DOHH2 (cell line): ENCODE results near the gene APOH.

Source experiments
- H3F3A ChIP-seq: fragments of 200-600 bp; sonication (generic), shearing (Covaris generic); 2 replicates; pipeline ENCODE4 v1.6.0; 2016; ENCODE audit warnings: antibody characterized with exemption, mild to moderate bottlenecking; ENCODE audit not compliant: control insufficient read depth, insufficient read depth
- H3K27ac ChIP-seq: fragments of 200-600 bp; sonication (generic); 2 replicates; pipeline ENCODE4 v1.5.1; 2014; ENCODE audit warnings: low read depth, mild to moderate bottlenecking, low read length, moderate library complexity
- H3K27me3 ChIP-seq: fragments of 200-600 bp; sonication (generic); 2 replicates; pipeline ENCODE4 v1.6.1; 2014; ENCODE audit warnings: mild to moderate bottlenecking, low read length, mixed read lengths; ENCODE audit not compliant: control insufficient read depth
- H3K36me3 ChIP-seq: fragments of 200-600 bp; sonication (generic); 2 replicates; pipeline ENCODE4 v1.6.1; 2014; ENCODE audit warnings: mild to moderate bottlenecking, low read length, moderate library complexity, mixed read lengths; ENCODE audit not compliant: control insufficient read depth
- H3K4me1 ChIP-seq: fragments of 200-600 bp; sonication (generic); 2 replicates; pipeline ENCODE4 v1.6.1; 2014; ENCODE audit warnings: mild to moderate bottlenecking, low read length, mixed read lengths; ENCODE audit not compliant: control insufficient read depth
- H3K4me2 ChIP-seq: fragments of 200-600 bp; sonication (generic); 2 replicates; pipeline ENCODE4 v1.6.0; 2014; ENCODE audit warnings: mild to moderate bottlenecking, low read length, moderate library complexity
- H3K4me3 ChIP-seq: fragments of 200-600 bp; sonication (generic); 2 replicates; pipeline ENCODE4 v1.5.1; 2014; ENCODE audit warnings: mild to moderate bottlenecking, low read length, mixed read lengths
- H3K79me2 ChIP-seq: fragments of 200-600 bp; sonication (generic); 2 replicates; pipeline ENCODE4 v1.6.1; 2014; ENCODE audit warnings: mild to moderate bottlenecking, low read length, mixed read lengths; ENCODE audit not compliant: control insufficient read depth
- H3K9me2 ChIP-seq: fragments of 200-600 bp; sonication (generic); replicated peaks from 2 replicates; pipeline ENCODE4 v1.6.1; 2014; ENCODE audit warnings: mild to moderate bottlenecking, low read length, mixed read lengths; ENCODE audit not compliant: control insufficient read depth
- H3K9me3 ChIP-seq: fragments of 200-600 bp; sonication (generic); 2 replicates; pipeline ENCODE4 v1.6.1; 2014; ENCODE audit warnings: antibody characterized with exemption, low read length, mixed read lengths; ENCODE audit not compliant: control insufficient read depth, insufficient read depth
- H4K20me1 ChIP-seq: fragments of 200-600 bp; sonication (generic); 2 replicates; pipeline ENCODE4 v1.6.0; 2014; ENCODE audit warnings: low read depth, mild to moderate bottlenecking, antibody characterized with exemption, low read length, moderate library complexity; ENCODE audit not compliant: control insufficient read depth, insufficient read depth
- EZH2phosphoT487 ChIP-seq: fragments of 200-600 bp; sonication (generic); IDR thresholded peaks from 2 replicates; pipeline ENCODE4 v1.6.1; 2017; ENCODE audit warnings: borderline replicate concordance, mild to moderate bottlenecking, antibody characterized with exemption, low read length, moderate library complexity, mixed read lengths
- TF ChIP-seq, protein P1 (sequence below): fragments of 200-600 bp; sonication (generic); IDR thresholded peaks from one replicate; pipeline ENCODE4 v1.5.1; 2014; ENCODE audit warnings: antibody characterized with exemption, mild to moderate bottlenecking, low read depth, low read length; ENCODE audit not compliant: poor library complexity, severe bottlenecking

APOH gene, protein sequence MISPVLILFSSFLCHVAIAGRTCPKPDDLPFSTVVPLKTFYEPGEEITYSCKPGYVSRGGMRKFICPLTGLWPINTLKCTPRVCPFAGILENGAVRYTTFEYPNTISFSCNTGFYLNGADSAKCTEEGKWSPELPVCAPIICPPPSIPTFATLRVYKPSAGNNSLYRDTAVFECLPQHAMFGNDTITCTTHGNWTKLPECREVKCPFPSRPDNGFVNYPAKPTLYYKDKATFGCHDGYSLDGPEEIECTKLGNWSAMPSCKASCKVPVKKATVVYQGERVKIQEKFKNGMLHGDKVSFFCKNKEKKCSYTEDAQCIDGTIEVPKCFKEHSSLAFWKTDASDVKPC

DNA sequence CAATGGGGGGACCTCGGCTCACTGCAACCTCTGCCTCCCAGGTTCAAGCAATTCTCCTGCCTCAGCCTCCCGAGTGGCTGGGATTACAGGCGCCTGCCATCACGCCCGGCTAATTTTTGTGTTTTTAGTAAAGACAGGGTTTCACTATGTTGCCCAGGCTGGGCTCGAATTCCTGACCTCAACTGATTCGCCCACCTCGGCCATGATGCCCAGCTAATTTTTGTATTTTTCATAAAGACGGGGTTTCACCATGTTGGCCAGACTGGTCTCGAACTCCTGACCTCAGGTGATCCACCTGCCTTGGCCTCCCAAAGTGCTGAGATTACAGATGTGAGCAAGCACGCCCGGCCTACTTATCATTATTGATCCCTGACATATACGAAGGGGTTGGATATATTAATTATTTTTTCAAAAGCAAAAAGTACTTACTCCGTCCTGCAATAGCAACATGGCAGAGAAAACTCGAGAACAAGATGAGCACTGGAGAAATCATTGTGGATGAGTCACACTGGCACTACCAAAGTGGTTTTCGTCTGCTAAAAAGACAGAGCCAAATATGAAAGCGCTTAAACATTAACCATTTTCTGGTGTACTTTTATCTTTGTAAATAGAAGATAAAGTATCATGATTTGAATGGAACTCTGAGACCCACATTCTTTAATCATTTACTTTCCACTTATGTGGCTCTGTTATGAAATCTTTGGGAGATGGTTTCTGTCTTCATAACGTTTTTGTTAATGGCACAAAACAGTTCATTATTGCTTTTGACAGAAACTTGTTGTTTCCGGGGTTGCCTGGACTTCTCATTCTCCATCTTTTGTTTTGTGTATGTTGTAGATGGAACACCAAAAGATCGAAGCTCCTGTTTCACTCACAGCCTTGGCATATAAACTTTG lies at the start of gene APOH:
APOH (minus strand) TSS at position 529 of the 896 bp plus-strand sequence; CDS start at position 493, 36 bp downstream.
- no peak within 1 kb of the TSS for H3K27ac ChIP-seq
- no peak within 1 kb of the TSS for H3K4me3 ChIP-seq
- TF ChIP-seq EZH2phosphoT487, result no peak
- TF ChIP-seq, protein P1, sequence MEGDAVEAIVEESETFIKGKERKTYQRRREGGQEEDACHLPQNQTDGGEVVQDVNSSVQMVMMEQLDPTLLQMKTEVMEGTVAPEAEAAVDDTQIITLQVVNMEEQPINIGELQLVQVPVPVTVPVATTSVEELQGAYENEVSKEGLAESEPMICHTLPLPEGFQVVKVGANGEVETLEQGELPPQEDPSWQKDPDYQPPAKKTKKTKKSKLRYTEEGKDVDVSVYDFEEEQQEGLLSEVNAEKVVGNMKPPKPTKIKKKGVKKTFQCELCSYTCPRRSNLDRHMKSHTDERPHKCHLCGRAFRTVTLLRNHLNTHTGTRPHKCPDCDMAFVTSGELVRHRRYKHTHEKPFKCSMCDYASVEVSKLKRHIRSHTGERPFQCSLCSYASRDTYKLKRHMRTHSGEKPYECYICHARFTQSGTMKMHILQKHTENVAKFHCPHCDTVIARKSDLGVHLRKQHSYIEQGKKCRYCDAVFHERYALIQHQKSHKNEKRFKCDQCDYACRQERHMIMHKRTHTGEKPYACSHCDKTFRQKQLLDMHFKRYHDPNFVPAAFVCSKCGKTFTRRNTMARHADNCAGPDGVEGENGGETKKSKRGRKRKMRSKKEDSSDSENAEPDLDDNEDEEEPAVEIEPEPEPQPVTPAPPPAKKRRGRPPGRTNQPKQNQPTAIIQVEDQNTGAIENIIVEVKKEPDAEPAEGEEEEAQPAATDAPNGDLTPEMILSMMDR, result no peak

DNA sequence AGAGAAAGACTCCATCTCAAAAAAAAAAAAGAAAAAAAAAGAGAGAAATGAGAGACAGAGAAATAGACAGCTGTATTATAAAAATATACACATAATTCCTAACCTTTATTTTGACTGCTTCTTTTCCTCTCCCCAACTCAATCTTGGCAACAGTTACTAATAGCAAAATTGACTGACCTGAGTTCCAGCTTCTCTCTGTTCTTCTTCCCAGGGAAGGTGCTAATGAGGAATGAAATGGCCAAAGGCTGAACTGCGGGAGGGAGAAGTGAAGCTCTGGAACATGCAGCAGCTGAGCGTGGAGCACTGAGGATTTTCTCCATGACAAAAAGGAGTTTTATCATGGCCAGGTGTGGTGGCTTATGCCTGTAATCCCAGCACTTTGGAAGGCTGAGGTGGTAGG lies 48.0 kb upstream of the APOH start:
- Histone ChIP-seq H3K4me1 (no peaks in the 10 kb centered on the region), H3F3A (no peaks in the 10 kb centered on the region), H3K9me3 (no peaks in the 10 kb centered on the region), H3K9me2 (no peaks in the 10 kb centered on the region), H4K20me1 (no peaks in the 10 kb centered on the region), H3K4me2 (no peak overlapping the region), H3K36me3 (no peaks in the 10 kb centered on the region), H3K27ac (no peak overlapping the region), H3K27me3 (no peaks in the 10 kb centered on the region; the same call in 1 of the 2 replicates), H3K79me2 (no peaks in the 10 kb centered on the region), H3K4me3 (no peak overlapping the region)
- TF ChIP-seq EZH2phosphoT487, result no peak
- TF ChIP-seq, protein P1, result no peak

More for the DNA sequence above, at the start of gene APOH:
- Histone ChIP-seq H3K9me2 (no peaks in the 10 kb centered on the region), H3K9me3 (no peaks in the 10 kb centered on the region), H3K27me3 (peaks cover 25% of the 10 kb centered on the region), H3K36me3 (no peaks in the 10 kb centered on the region), H4K20me1 (no peaks in the 10 kb centered on the region), H3F3A (no peaks in the 10 kb centered on the region), H3K79me2 (no peaks in the 10 kb centered on the region), H3K4me2 (no peak within 1 kb of the TSS), H3K4me1 (0 out of 2 replicates have a peak, but pooled peaks cover 2% of the 10 kb centered on the region)

DNA sequence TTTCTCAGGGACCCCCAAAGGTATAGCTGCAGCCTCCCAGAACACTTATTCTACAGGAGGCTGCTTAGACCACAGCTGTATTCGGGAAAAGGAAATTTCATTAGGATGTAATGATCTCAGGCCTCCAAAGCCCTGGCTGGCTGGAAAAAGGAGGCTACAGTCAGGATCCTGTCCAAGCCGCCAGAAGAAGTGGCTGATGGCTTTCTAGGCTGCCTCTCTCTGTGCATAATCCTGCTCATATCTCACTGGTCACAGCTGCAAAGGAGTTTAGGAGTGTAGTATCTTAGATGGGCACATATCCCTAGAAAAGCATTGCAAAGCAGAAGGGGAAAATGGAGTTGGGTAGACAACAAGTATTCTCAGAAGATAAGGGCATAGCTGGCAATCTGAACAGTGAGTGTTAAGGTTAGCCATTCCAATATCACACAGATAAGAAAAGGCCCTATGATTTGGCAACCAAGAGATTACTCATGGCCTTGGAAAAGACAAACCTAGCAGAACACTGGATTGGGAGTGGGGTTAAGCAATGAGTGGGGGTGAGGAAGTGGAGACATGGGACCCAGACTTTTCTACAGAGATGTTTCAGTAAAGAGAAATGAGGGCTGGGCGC lies 47.2 kb upstream of the APOH start:
- no peaks in the 10 kb centered on the region; the same call in 1 of the 2 replicates for H3K27me3 ChIP-seq
- H3K9me3 ChIP-seq, result no peaks in the 10 kb centered on the region
- no peak overlapping the region for H3K27ac ChIP-seq
- no peaks in the 10 kb centered on the region for H3F3A ChIP-seq
- no peaks in the 10 kb centered on the region for H3K79me2 ChIP-seq
- H3K4me3 ChIP-seq, result no peak overlapping the region
- H4K20me1 ChIP-seq, result no peaks in the 10 kb centered on the region
- H3K9me2 ChIP-seq, result no peaks in the 10 kb centered on the region
- no peak for TF ChIP-seq EZH2phosphoT487
- TF ChIP-seq, protein P1, result no peak
- no peak overlapping the region for H3K4me2 ChIP-seq
- H3K4me1 ChIP-seq, result no peaks in the 10 kb centered on the region
- H3K36me3 ChIP-seq, result no peaks in the 10 kb centered on the region
